ENCODE results near the gene PHEX.

- TF ChIP-seq CTCF (IDR thresholded peaks at IDR 0.05; ENCODE audit: low read length) (no peak), EZH2 (IDR thresholded peaks at IDR 0.05; ENCODE audit: borderline replicate concordance, low read length) (no peak)
These were observed 115.1 kb downstream of the PHEX start for GRCh38 chrX:22147214-22147613.
